Spleen (tissue), 11 donors: Measurements from ENCODE around the gene MAGI3. TPM values are rescaled to one million over a fixed set of nuclear protein-coding genes. Genes with fewer than 3 reads are reported as not detected.
"Not testable (repeated sequence)": the region's sequence is repeated elsewhere in the genome, so short reads cannot be mapped to it uniquely, and the experiment has no call there.

ENCODE experiments used
- DNase-seq: peaks from one replicate; pipeline ENCODE4 v3.0.0-alpha.2; 2020
- H3K27ac ChIP-seq, 8 donors: fragments of 200-600 bp; sonication (generic) in 7 of 8; 1 replicate in 4 of 8; 2 replicates in 4 of 8; pipeline versions ENCODE4 v1.5.0 to v1.8.0; 2016 to 2021; ENCODE audit warnings: inconsistent platforms in 4 of 8, mild to moderate bottlenecking in 4 of 8, moderate library complexity in 1 of 8
- H3K27me3 ChIP-seq, 7 donors: fragments of 200-600 bp; sonication (generic) in 6 of 7; replicated peaks in 1 of 7; 1 replicate in 4 of 7; 2 replicates in 3 of 7; pipeline versions ENCODE4 v1.5.0 to v1.8.0; 2016 to 2021; ENCODE audit warnings: inconsistent platforms in 3 of 7, mild to moderate bottlenecking in 1 of 7
- H3K36me3 ChIP-seq, 6 donors: fragments of 200-600 bp; sonication (generic) in 5 of 6; 1 replicate in 4 of 6; 2 replicates in 2 of 6; pipeline versions ENCODE4 v1.5.0 to v1.8.0; 2016 to 2021; ENCODE audit warnings: inconsistent platforms in 2 of 6
- H3K4me1 ChIP-seq, 6 donors: fragments of 200-600 bp; sonication (generic) in 5 of 6; 1 replicate in 3 of 6; 2 replicates in 3 of 6; pipeline versions ENCODE4 v1.5.0 to v1.8.0; 2016 to 2021; ENCODE audit warnings: inconsistent platforms in 3 of 6
- H3K4me3 ChIP-seq, 8 donors: fragments of 200-600 bp; sonication (generic) in 7 of 8; 1 replicate in 4 of 8; 2 replicates in 4 of 8; pipeline versions ENCODE4 v1.5.0 to v1.8.0; 2016 to 2021; ENCODE audit warnings: inconsistent platforms in 4 of 8, mild to moderate bottlenecking in 4 of 8, moderate library complexity in 2 of 8
- H3K9me3 ChIP-seq, 8 donors: fragments of 200-600 bp; sonication (generic) in 7 of 8; 1 replicate in 4 of 8; 2 replicates in 4 of 8; pipeline versions ENCODE4 v1.5.0 to v1.8.0; 2016 to 2021; ENCODE audit warnings: inconsistent platforms in 4 of 8
- POLR2A ChIP-seq, 3 donors: fragments of 450-650 bp; IDR thresholded peaks; one replicate each; pipeline ENCODE4 v1.5.1; 2017; ENCODE audit warnings: antibody characterized with exemption in 3 of 3, mild to moderate bottlenecking in 1 of 3
- POLR2AphosphoS5 ChIP-seq, 3 donors: sonication (generic); formaldehyde crosslinking; IDR thresholded peaks; one replicate each; pipeline ENCODE4 v1.5.1; 2017; ENCODE audit warnings: antibody characterized with exemption in 3 of 3
- WGBS, 5 donors: extraction: QIAGEN DNeasy Blood & Tissue Kit in 3 of 5; methylation state at CpG; one replicate each; pipeline versions ENCODE4 v1.1.5 to v1.1.7; 2013 to 2018; 5-methylcytosine and 5-hydroxymethylcytosine counted together
- intact Hi-C: fragments of 100-400 bp; cut with DNase I; formaldehyde crosslinking; loops from one replicate; pipeline ENCODE4 v1.15.0; 2023; ENCODE audit warnings: low total_unique reads
- polyA plus RNA-seq, 3 donors: library from polyadenylated mRNA; stranded (reverse); fragments of 200-250 nt; gene quantifications; one replicate each; pipeline ENCODE4 v1.2.1, GENCODE V29; 2013
- total RNA-seq, 7 donors: library from RNA; depleted of rRNA in 3 of 7; stranded (reverse); fragments of >200 nt in 3 of 7; fragmentation: NEBNext Ultra II Directional in 4 of 7; extraction: Animal tissue kit (Norgen Biotek cat#: 25700) in 4 of 7; gene quantifications; one replicate each; pipeline versions ENCODE4 v1.1.0 to v1.2.1, GENCODE V29; 2016 to 2021
- TF ChIP-seq, protein P1 (sequence below), 11 experiments: fragments of 200-600 bp in 7 of 11; fragments of 450-650 bp in 4 of 11; sonication (generic) in 4 of 11; IDR thresholded peaks in 8 of 11; conservative IDR thresholded peaks in 3 of 11; 1 replicate in 7 of 11; 2 replicates in 4 of 11; pipeline versions ENCODE4 v1.4.0 to v1.8.0; 2016 to 2021; ENCODE audit warnings: antibody characterized with exemption in 11 of 11, inconsistent platforms in 4 of 11, mild to moderate bottlenecking in 1 of 11
- donor health status: healthy with polysubstance abuse.
- donor health status: DM: no; HTN: no; CAD: no; lungs with moderate emphysema.
- donor health status: DM: no; HTN: no; CAD: no.
- donor health status: Bipolar disorder and iron deficiency.
- donor health status: healthy.
- donor health status: DM: no; HTN: no; CAD: no.
- donor health status: DM: yes; HTN: yes; CAD: no.

MAGI3 gene
- total and polyA plus RNA-seq, 10 donors = 0.74 to 16.3 (median 9.9) TPM

GRCh38 chr1:113557187-113557586 is 166.9 kb downstream of the MAGI3 start:
- TF ChIP-seq, protein P1, sequence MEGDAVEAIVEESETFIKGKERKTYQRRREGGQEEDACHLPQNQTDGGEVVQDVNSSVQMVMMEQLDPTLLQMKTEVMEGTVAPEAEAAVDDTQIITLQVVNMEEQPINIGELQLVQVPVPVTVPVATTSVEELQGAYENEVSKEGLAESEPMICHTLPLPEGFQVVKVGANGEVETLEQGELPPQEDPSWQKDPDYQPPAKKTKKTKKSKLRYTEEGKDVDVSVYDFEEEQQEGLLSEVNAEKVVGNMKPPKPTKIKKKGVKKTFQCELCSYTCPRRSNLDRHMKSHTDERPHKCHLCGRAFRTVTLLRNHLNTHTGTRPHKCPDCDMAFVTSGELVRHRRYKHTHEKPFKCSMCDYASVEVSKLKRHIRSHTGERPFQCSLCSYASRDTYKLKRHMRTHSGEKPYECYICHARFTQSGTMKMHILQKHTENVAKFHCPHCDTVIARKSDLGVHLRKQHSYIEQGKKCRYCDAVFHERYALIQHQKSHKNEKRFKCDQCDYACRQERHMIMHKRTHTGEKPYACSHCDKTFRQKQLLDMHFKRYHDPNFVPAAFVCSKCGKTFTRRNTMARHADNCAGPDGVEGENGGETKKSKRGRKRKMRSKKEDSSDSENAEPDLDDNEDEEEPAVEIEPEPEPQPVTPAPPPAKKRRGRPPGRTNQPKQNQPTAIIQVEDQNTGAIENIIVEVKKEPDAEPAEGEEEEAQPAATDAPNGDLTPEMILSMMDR (IDR thresholded peaks at IDR 0.05 in 8 of 11, conservative IDR thresholded peaks at IDR 0.05 in 3 of 11) = no peak
- TF ChIP-seq POLR2AphosphoS5 (IDR thresholded peaks at IDR 0.05) (no peak), POLR2A (IDR thresholded peaks at IDR 0.05) (no peak)
- intact Hi-C loops = no loop called here
- no peaks in the 10 kb centered on the region for H3K36me3 ChIP-seq
- no peak overlapping the region for H3K4me3 ChIP-seq
- no peak for DNase-seq
- H3K9me3 ChIP-seq = peaks cover 0 to 31% (median 12%) of the 10 kb centered on the region in 8 donors
- H3K27me3 ChIP-seq = no peaks in the 10 kb centered on the region
- 94 to 97% (median 96%) methylated on average over 2 of the region's 2 CpGs; no CpG with 5 or more reads in 2 of the 5 donors for WGBS, 5 donors
- no peaks in the 10 kb centered on the region for H3K4me1 ChIP-seq
- no peak overlapping the region for H3K27ac ChIP-seq

- Histone ChIP-seq H3K27ac (no peak overlapping the region), H3K4me3 (no peak overlapping the region), H3K9me3 (peaks cover 13 to 58% (median 44%) of the 10 kb centered on the region in 8 donors), H3K27me3 (no peaks in the 10 kb centered on the region), H3K4me1 (no peaks in the 10 kb centered on the region), H3K36me3 (no peaks in the 10 kb centered on the region)
- TF ChIP-seq POLR2AphosphoS5 (IDR thresholded peaks at IDR 0.05) (no peak), POLR2A (IDR thresholded peaks at IDR 0.05) (no peak)
- TF ChIP-seq, protein P1 (IDR thresholded peaks at IDR 0.05 in 8 of 11, conservative IDR thresholded peaks at IDR 0.05 in 3 of 11) = no peak
- DNase-seq = no peak
- intact Hi-C loops = no loop called here
These were observed 175.3 kb downstream of the MAGI3 start for GRCh38 chr1:113565621-113566020.

DNA sequence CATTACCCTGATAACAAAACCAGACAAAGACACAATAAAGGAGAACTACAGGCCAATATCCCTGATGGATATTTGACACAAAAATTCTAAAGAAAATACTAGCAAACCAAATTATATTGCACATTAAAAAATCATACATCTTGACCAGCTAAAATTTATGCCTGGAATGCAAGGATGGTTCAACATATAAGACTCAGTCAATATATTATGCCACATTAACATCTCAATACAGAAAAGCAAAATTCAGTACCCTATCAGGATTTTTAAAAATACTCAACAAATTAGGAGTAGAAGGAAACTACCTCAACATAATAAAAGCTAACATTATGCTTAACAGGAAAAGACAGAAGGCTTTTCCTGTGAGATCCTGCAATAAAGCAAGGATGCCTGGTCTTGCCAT is 177.1 kb downstream of the MAGI3 start:
- DNase-seq = no peak
- no peaks in the 10 kb centered on the region for H3K4me1 ChIP-seq
- no peak overlapping the region for H3K4me3 ChIP-seq
- H3K27ac ChIP-seq = no peak overlapping the region
- intact Hi-C loops = no loop called here
- H3K9me3 ChIP-seq = peaks cover 13 to 58% (median 46%) of the 10 kb centered on the region in 8 donors
- no peaks in the 10 kb centered on the region for H3K27me3 ChIP-seq
- H3K36me3 ChIP-seq = no peaks in the 10 kb centered on the region
- TF ChIP-seq, protein P1 (IDR thresholded peaks at IDR 0.05 in 8 of 11, conservative IDR thresholded peaks at IDR 0.05 in 3 of 11) = no peak
- no peak for TF ChIP-seq POLR2A (IDR thresholded peaks at IDR 0.05)
- no peak for TF ChIP-seq POLR2AphosphoS5 (IDR thresholded peaks at IDR 0.05)

- H3K4me3 ChIP-seq, H3K27me3 ChIP-seq, H3K36me3 ChIP-seq, H3K9me3 ChIP-seq, H3K4me1 ChIP-seq, intact Hi-C loops, DNase-seq, H3K27ac ChIP-seq: not testable (repeated sequence)
- WGBS, 5 donors = 82 to 94% (median 93%) methylated on average over 5 to 6 of the region's 6 CpGs
These were observed 185.5 kb downstream of the MAGI3 start for GRCh38 chr1:113575744-113576260.

DNA sequence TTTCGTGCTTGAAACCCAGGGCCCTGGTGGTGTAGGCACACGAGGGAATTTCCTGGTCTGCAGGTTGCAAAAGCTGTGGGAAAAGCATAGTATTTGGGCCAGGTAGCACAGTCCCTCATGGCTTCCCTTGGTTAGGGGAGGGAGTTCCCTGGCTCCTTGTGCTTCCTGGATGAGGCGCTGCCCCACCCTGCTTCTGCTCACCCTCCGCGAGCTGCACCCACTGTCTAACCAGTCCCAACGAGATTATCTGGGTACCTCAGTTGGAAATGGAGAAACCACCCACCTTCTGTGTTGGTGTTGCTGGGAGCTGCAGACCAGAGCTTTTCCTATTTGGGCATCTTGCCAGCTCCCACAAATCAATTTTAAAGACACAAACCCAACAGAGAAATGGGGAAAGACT is 186.0 kb downstream of the MAGI3 start:
- Histone ChIP-seq H3K4me3 (no peak overlapping the region), H3K27ac (no peak overlapping the region), H3K9me3 (peaks cover 0 to 4% (median 0%) of the 10 kb centered on the region in 8 donors), H3K4me1 (no peaks in the 10 kb centered on the region), H3K27me3 (no peaks in the 10 kb centered on the region), H3K36me3 (no peaks in the 10 kb centered on the region)
- intact Hi-C loops = no loop called here
- TF ChIP-seq POLR2A (IDR thresholded peaks at IDR 0.05) (no peak), POLR2AphosphoS5 (IDR thresholded peaks at IDR 0.05) (no peak)
- TF ChIP-seq, protein P1 (IDR thresholded peaks at IDR 0.05 in 8 of 11, conservative IDR thresholded peaks at IDR 0.05 in 3 of 11) = no peak
- 78 to 96% (median 83%) methylated on average over 5 to 6 of the region's 6 CpGs for WGBS, 5 donors
- no peak for DNase-seq
